SU-DHL-6 (cell line): Measurements from ENCODE around the gene OGDHL.

Experiments
- CTCF ChIP-seq: fragments of 200-600 bp; sonication (generic); IDR thresholded peaks from one replicate; pipeline ENCODE4 v1.5.1; 2017; ENCODE audit warnings: antibody characterized with exemption, mild to moderate bottlenecking, low read length, moderate library complexity; ENCODE audit not compliant: insufficient read depth, poor library complexity, severe bottlenecking
- EZH2phosphoT487 ChIP-seq: fragments of 200-600 bp; sonication (generic), shearing (Covaris generic); conservative IDR thresholded peaks from 2 replicates; pipeline ENCODE4 v1.6.1; 2018; ENCODE audit warnings: mild to moderate bottlenecking, antibody characterized with exemption, low read length, moderate library complexity, mixed read lengths

GRCh38 chr10:49743464-49744075 lies 18.6 kb downstream of the OGDHL start:
- TF ChIP-seq CTCF = no peak
- TF ChIP-seq EZH2phosphoT487 = no peak
